Left lung (tissue), 10 donors: ENCODE measurements around the gene ATRN. TPM values are rescaled to one million over a fixed set of nuclear protein-coding genes. Genes with fewer than 3 reads are reported as not detected.

Source experiments
- ATAC-seq: fragments of 200-7000 bp; cut with Tn5 transposase; one replicate; pipeline ENCODE4 v1.9.1; 2020; ENCODE audit warnings: moderate library complexity
- DNase-seq, 4 donors: peaks; one replicate each; pipeline ENCODE4 v3.0.0-alpha.2; 2013 to 2020
- H3K27ac ChIP-seq, 2 donors: fragments of 200-600 bp; sonication (generic) in 1 of 2; one replicate each; pipeline versions ENCODE4 v1.5.0 to v1.8.0; 2020 to 2021
- H3K27me3 ChIP-seq, 2 donors: fragments of 200-600 bp; sonication (generic) in 1 of 2; one replicate each; pipeline versions ENCODE4 v1.5.0 to v1.8.0; 2020 to 2021
- H3K36me3 ChIP-seq, 2 donors: fragments of 200-600 bp; sonication (generic) in 1 of 2; one replicate each; pipeline versions ENCODE4 v1.5.0 to v1.8.0; 2020 to 2021
- H3K4me1 ChIP-seq, 2 donors: fragments of 200-600 bp; one replicate each; pipeline ENCODE4 v1.8.0; 2021
- H3K4me3 ChIP-seq, 2 donors: fragments of 200-600 bp; sonication (generic) in 1 of 2; one replicate each; pipeline versions ENCODE4 v1.5.0 to v1.8.0; 2020 to 2021; ENCODE audit warnings: mild to moderate bottlenecking in 1 of 2
- H3K9me3 ChIP-seq, 2 donors: fragments of 200-600 bp; sonication (generic) in 1 of 2; one replicate each; pipeline versions ENCODE4 v1.5.0 to v1.8.0; 2020 to 2021
- CTCF ChIP-seq, 2 donors: fragments of 200-600 bp; sonication (generic) in 1 of 2; IDR thresholded peaks; one replicate each; pipeline versions ENCODE4 v1.5.0 to v1.8.0; 2021; ENCODE audit warnings: antibody characterized with exemption in 2 of 2
- intact Hi-C, 2 donors: fragments of 100-400 bp; cut with DNase I; formaldehyde crosslinking; loops; one replicate each; pipeline versions ENCODE4 v1.11.2 to v1.14.2; 2022
- polyA plus RNA-seq, 6 donors: library from polyadenylated mRNA; unstranded; fragments of 120-200 nt; gene quantifications; one replicate each; pipeline ENCODE4 v1.2.1, GENCODE V29; 2013; ENCODE audit not compliant: insufficient read length in 6 of 6
- total RNA-seq, 2 donors: library from RNA; stranded (reverse); fragmentation: NEBNext Ultra II Directional; extraction: Animal tissue kit (Norgen Biotek cat#: 25700); gene quantifications; one replicate each; pipeline ENCODE4 v1.2.1, GENCODE V29; 2021
- donor health status: DM: no; HTN: yes; CAD: no.
- donor health status: DM: no; HTN: no; CAD: no.

Gene ATRN
- total and polyA plus RNA-seq, 8 donors, result 28.8 to 39.5 (median 35.6) TPM

GRCh38 chr20:3659492-3660261 is 188.9 kb downstream of the ATRN start:
- ATAC-seq, result no peak
- peaks cover 26 to 72% of the 10 kb centered on the region in 2 donors for H3K27me3 ChIP-seq
- no peak for TF ChIP-seq CTCF (IDR thresholded peaks at IDR 0.05)

GRCh38 chr20:3660262-3661059 is 189.6 kb downstream of the ATRN start:
- DNase-seq (peak in 1 of 4 donors; percentile 80), ATAC-seq (no peak)
- Histone ChIP-seq H3K9me3 (no peaks in the 10 kb centered on the region), H3K27me3 (peaks cover 26 to 72% of the 10 kb centered on the region in 2 donors), H3K36me3 (no peaks in the 10 kb centered on the region), H3K27ac (no peak overlapping the region), H3K4me3 (no peak overlapping the region), H3K4me1 (peaks cover 0 to 11% of the 10 kb centered on the region in 2 donors)
- intact Hi-C loops, result no loop called here
- no peak for TF ChIP-seq CTCF (IDR thresholded peaks at IDR 0.05)

More at GRCh38 chr20:3659492-3660261, 188.9 kb downstream of the ATRN start:
- no peaks in the 10 kb centered on the region for H3K36me3 ChIP-seq
- no peaks in the 10 kb centered on the region for H3K9me3 ChIP-seq
- peaks cover 0 to 11% of the 10 kb centered on the region in 2 donors for H3K4me1 ChIP-seq
- intact Hi-C loops, result no loop called here
- DNase-seq, result no peak
- no peak overlapping the region for H3K27ac ChIP-seq
- H3K4me3 ChIP-seq, result no peak overlapping the region

- Histone ChIP-seq H3K9me3 (no peaks in the 10 kb centered on the region), H3K36me3 (no peaks in the 10 kb centered on the region), H3K4me1 (peaks cover 0 to 11% of the 10 kb centered on the region in 2 donors), H3K27me3 (peaks cover 26 to 79% of the 10 kb centered on the region in 2 donors), H3K27ac (no peak overlapping the region), H3K4me3 (no peak overlapping the region)
- no peak for ATAC-seq
- intact Hi-C loops, result no loop called here
- DNase-seq, result peak in 1 of 4 donors; percentile 60
- no peak for TF ChIP-seq CTCF (IDR thresholded peaks at IDR 0.05)
Measured at GRCh38 chr20:3661060-3661813, 190.4 kb downstream of the ATRN start.

GRCh38 chr20:3661814-3662665 is 191.2 kb downstream of the ATRN start:
- no peak overlapping the region for H3K4me3 ChIP-seq
- DNase-seq, result no peak
- H3K4me1 ChIP-seq, result peaks cover 0 to 11% of the 10 kb centered on the region in 2 donors
- no peak for ATAC-seq
- TF ChIP-seq CTCF (IDR thresholded peaks at IDR 0.05), result no peak
- H3K27ac ChIP-seq, result no peak overlapping the region
- intact Hi-C loops, result no loop called here
- peaks cover 26 to 79% of the 10 kb centered on the region in 2 donors for H3K27me3 ChIP-seq
- H3K9me3 ChIP-seq, result no peaks in the 10 kb centered on the region
- no peaks in the 10 kb centered on the region for H3K36me3 ChIP-seq
